WERI-Rb-1 (cell line): ENCODE results near the gene FBLN1.
"Not testable (repeated sequence)": the region's sequence is repeated elsewhere in the genome, so short reads cannot be mapped to it uniquely, and the experiment has no call there.

ENCODE experiments used
- DNase-seq: peaks from one replicate; pipeline ENCODE4 v3.0.0-alpha.2; 2020
- H3K27ac ChIP-seq: fragments of 250-450 bp; sonication (Bioruptor Pico); 2 replicates; pipeline ENCODE4 v1.5.1; 2020; ENCODE audit warnings: mild to moderate bottlenecking, moderate library complexity
- H3K27me3 ChIP-seq: fragments of 250-450 bp; sonication (Bioruptor Pico); 2 replicates; pipeline ENCODE4 v1.5.1; 2021; ENCODE audit warnings: mild to moderate bottlenecking, low read depth, moderate library complexity; ENCODE audit not compliant: insufficient read depth, severe bottlenecking
- H3K36me3 ChIP-seq: fragments of 250-450 bp; sonication (Bioruptor Pico); 2 replicates; pipeline ENCODE4 v1.5.1; 2020; ENCODE audit warnings: mild to moderate bottlenecking, moderate library complexity
- H3K4me3 ChIP-seq: 2 replicates; pipeline ENCODE4 v1.5.1; 2011; ENCODE audit warnings: low read depth, mild to moderate bottlenecking, control low read depth, low read length
- H3K9me3 ChIP-seq: fragments of 250-450 bp; sonication (Bioruptor Pico); 2 replicates; pipeline ENCODE4 v1.5.1; 2021; ENCODE audit warnings: mild to moderate bottlenecking, moderate library complexity; ENCODE audit not compliant: severe bottlenecking
- CTCF ChIP-seq: IDR thresholded peaks from 2 replicates; pipeline ENCODE4 v1.5.1; 2011; ENCODE audit warnings: low read depth, mild to moderate bottlenecking, control low read depth, inconsistent platforms, low read length

FBLN1 gene

GRCh38 chr22:45620706-45621105, 118.0 kb downstream of the FBLN1 start:
- Histone ChIP-seq H3K36me3 (no peaks in the 10 kb centered on the region), H3K9me3 (no peaks in the 10 kb centered on the region), H3K4me3 (no peak overlapping the region), H3K27me3 (no peaks in the 10 kb centered on the region), H3K27ac (no peak overlapping the region)
- no peak for DNase-seq
- no peak for TF ChIP-seq CTCF

GRCh38 chr22:45621836-45622600, 119.3 kb downstream of the FBLN1 start:
- Histone ChIP-seq H3K27ac (no peak overlapping the region), H3K27me3 (no peaks in the 10 kb centered on the region), H3K9me3 (no peaks in the 10 kb centered on the region), H3K4me3 (no peak overlapping the region), H3K36me3 (no peaks in the 10 kb centered on the region)
- no peak for DNase-seq
- no peak for TF ChIP-seq CTCF

- DNase-seq, H3K36me3 ChIP-seq, H3K9me3 ChIP-seq, H3K4me3 ChIP-seq, H3K27ac ChIP-seq, H3K27me3 ChIP-seq: not testable (repeated sequence)
These were observed 120.9 kb downstream of the FBLN1 start for GRCh38 chr22:45623464-45624145.

- H3K27me3 ChIP-seq, result no peaks in the 10 kb centered on the region
- no peak for TF ChIP-seq CTCF
- no peaks in the 10 kb centered on the region for H3K36me3 ChIP-seq
- H3K27ac ChIP-seq, result no peak overlapping the region
- no peaks in the 10 kb centered on the region for H3K9me3 ChIP-seq
- H3K4me3 ChIP-seq, result no peak overlapping the region
- DNase-seq, result no peak
These were observed 123.5 kb downstream of the FBLN1 start for GRCh38 chr22:45626198-45626651.

GRCh38 chr22:45627489-45628233, 125.0 kb downstream of the FBLN1 start:
- H3K27ac ChIP-seq, result no peak overlapping the region
- H3K36me3 ChIP-seq, result no peaks in the 10 kb centered on the region
- no peak for DNase-seq
- H3K27me3 ChIP-seq, result no peaks in the 10 kb centered on the region
- H3K4me3 ChIP-seq, result no peak overlapping the region
- no peaks in the 10 kb centered on the region for H3K9me3 ChIP-seq
- TF ChIP-seq CTCF, result no peak

- DNase-seq, result no peak
- no peaks in the 10 kb centered on the region for H3K9me3 ChIP-seq
- no peak for TF ChIP-seq CTCF
- H3K27me3 ChIP-seq, result no peaks in the 10 kb centered on the region
- peak overlapping the region; percentile 38 for H3K27ac ChIP-seq
- no peak overlapping the region for H3K4me3 ChIP-seq
- H3K36me3 ChIP-seq, result no peaks in the 10 kb centered on the region
These were observed 125.8 kb downstream of the FBLN1 start for GRCh38 chr22:45628515-45628914.
